ENCODE data around the gene MAPKAP1.

MAPKAP1 gene

DNA sequence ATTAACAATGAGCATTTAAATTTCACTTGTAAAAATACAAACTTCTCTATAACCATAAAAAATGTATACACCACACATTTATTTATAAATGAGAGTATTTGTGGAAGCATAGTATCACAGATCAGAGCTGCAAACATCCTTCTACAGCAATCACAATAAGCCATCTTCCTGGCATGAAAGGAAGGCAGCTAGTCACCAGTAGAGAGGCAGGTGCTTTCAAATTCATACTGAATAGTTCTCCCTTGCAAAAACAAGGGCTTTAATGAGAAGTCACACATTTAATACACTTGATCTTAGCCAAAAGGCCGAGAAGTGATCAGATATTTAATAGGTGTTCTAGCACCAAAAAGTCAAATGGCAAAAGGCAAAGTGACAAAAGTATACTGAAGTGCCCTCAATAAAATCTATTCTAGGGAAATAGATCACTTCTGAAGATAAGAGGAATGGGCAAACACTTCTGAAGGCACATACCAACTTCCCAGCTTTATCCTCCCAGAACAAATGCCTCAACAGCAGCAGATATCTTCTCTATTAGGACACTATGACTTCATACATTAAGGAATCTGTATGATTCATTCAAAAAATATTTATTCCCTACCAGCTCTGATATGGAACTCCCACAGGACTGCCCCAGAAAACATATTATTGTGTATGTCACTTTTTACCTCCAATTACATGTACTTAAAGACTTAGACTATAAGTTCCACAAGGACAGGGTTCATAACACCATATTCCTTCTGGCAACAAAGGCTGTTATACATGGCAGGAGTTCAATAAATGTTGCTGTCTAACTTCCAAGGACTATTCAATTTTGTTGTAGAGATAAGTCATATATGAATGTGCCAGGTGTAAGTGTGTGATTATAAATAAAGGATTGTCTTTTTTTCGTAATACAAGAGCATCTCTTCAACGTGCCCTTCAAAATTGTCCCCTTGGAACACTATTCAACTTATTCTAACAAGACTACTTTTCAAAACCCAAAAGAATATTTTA, 31.7 kb downstream of the MAPKAP1 start:
- TF ChIP-seq, protein P1, sequence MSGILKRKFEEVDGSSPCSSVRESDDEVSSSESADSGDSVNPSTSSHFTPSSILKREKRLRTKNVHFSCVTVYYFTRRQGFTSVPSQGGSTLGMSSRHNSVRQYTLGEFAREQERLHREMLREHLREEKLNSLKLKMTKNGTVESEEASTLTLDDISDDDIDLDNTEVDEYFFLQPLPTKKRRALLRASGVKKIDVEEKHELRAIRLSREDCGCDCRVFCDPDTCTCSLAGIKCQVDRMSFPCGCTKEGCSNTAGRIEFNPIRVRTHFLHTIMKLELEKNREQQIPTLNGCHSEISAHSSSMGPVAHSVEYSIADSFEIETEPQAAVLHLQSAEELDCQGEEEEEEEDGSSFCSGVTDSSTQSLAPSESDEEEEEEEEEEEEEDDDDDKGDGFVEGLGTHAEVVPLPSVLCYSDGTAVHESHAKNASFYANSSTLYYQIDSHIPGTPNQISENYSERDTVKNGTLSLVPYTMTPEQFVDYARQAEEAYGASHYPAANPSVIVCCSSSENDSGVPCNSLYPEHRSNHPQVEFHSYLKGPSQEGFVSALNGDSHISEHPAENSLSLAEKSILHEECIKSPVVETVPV (CRISPR knock-in tag; IDR thresholded peaks at IDR 0.05), result no peak
- TF ChIP-seq ISL1 (CRISPR knock-in tag; IDR thresholded peaks at IDR 0.05), result peak; percentile 52
- no peak for TF ChIP-seq RARB (CRISPR knock-in tag; IDR thresholded peaks at IDR 0.05)
- TF ChIP-seq, protein P2, sequence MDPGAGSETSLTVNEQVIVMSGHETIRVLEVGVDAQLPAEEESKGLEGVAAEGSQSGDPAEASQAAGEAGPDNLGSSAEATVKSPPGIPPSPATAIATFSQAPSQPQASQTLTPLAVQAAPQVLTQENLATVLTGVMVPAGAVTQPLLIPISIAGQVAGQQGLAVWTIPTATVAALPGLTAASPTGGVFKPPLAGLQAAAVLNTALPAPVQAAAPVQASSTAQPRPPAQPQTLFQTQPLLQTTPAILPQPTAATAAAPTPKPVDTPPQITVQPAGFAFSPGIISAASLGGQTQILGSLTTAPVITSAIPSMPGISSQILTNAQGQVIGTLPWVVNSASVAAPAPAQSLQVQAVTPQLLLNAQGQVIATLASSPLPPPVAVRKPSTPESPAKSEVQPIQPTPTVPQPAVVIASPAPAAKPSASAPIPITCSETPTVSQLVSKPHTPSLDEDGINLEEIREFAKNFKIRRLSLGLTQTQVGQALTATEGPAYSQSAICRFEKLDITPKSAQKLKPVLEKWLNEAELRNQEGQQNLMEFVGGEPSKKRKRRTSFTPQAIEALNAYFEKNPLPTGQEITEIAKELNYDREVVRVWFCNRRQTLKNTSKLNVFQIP (CRISPR knock-in tag; IDR thresholded peaks at IDR 0.05; ENCODE audit: borderline replicate concordance, low read depth), result no peak
- TF ChIP-seq OSR1 (CRISPR knock-in tag; IDR thresholded peaks at IDR 0.05), result no peak
- peak; percentile 17; the same call in 1 of the 2 replicates for TF ChIP-seq SNAI2 (CRISPR knock-in tag; IDR thresholded peaks at IDR 0.05)
- TF ChIP-seq, protein P3, sequence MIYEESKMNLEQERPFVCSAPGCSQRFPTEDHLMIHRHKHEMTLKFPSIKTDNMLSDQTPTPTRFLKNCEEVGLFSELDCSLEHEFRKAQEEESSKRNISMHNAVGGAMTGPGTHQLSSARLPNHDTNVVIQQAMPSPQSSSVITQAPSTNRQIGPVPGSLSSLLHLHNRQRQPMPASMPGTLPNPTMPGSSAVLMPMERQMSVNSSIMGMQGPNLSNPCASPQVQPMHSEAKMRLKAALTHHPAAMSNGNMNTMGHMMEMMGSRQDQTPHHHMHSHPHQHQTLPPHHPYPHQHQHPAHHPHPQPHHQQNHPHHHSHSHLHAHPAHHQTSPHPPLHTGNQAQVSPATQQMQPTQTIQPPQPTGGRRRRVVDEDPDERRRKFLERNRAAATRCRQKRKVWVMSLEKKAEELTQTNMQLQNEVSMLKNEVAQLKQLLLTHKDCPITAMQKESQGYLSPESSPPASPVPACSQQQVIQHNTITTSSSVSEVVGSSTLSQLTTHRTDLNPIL (CRISPR knock-in tag; IDR thresholded peaks at IDR 0.05; ENCODE audit: low read depth), result peak; percentile 83
- TF ChIP-seq ZFP3 (CRISPR knock-in tag; IDR thresholded peaks at IDR 0.05), result no peak
- TF ChIP-seq BACH2 (CRISPR knock-in tag; IDR thresholded peaks at IDR 0.05; ENCODE audit: borderline replicate concordance), result no peak
- no peak for TF ChIP-seq ESRRG (CRISPR knock-in tag; IDR thresholded peaks at IDR 0.05)
- no peak for TF ChIP-seq ZNF565 (CRISPR knock-in tag; conservative IDR thresholded peaks at IDR 0.05; ENCODE audit: low read depth)
- TF ChIP-seq, protein P4, sequence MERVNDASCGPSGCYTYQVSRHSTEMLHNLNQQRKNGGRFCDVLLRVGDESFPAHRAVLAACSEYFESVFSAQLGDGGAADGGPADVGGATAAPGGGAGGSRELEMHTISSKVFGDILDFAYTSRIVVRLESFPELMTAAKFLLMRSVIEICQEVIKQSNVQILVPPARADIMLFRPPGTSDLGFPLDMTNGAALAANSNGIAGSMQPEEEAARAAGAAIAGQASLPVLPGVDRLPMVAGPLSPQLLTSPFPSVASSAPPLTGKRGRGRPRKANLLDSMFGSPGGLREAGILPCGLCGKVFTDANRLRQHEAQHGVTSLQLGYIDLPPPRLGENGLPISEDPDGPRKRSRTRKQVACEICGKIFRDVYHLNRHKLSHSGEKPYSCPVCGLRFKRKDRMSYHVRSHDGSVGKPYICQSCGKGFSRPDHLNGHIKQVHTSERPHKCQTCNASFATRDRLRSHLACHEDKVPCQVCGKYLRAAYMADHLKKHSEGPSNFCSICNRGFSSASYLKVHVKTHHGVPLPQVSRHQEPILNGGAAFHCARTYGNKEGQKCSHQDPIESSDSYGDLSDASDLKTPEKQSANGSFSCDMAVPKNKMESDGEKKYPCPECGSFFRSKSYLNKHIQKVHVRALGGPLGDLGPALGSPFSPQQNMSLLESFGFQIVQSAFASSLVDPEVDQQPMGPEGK (CRISPR knock-in tag; IDR thresholded peaks at IDR 0.05; ENCODE audit: borderline replicate concordance), result no peak
- no peak for TF ChIP-seq TCF4 (CRISPR knock-in tag; IDR thresholded peaks at IDR 0.05; ENCODE audit: borderline replicate concordance)
- ATAC-seq, result peak; percentile 97

DNA sequence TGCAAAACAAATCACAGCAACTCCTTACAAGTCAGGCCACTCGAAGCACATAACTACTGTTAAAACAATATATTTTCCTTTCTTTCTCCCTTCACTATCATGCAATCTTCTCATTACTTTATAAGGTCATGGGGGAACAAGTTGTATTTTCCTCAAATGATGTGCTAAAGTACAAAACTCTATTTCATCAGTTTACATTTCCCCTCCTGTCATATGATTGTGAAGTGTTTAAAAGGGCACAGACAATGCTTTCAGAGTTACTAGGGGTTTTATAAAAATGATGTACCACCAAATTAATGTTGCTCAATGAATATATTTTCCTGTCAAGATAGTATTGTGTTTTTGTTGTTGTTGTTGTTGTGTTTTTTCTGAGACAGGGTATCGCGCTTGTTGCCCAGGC, 34.1 kb downstream of the MAPKAP1 start:
- TF ChIP-seq CSDC2 (CRISPR knock-in tag; IDR thresholded peaks at IDR 0.05) (no peak), RARB (CRISPR knock-in tag; IDR thresholded peaks at IDR 0.05) (no peak), PPARA (CRISPR knock-in tag; IDR thresholded peaks at IDR 0.05; ENCODE audit: borderline replicate concordance) (no peak), ZNF70 (CRISPR knock-in tag; IDR thresholded peaks at IDR 0.05) (no peak), ZNF565 (CRISPR knock-in tag; conservative IDR thresholded peaks at IDR 0.05; ENCODE audit: low read depth) (no peak), ARNTL (CRISPR knock-in tag; IDR thresholded peaks at IDR 0.05; ENCODE audit: borderline replicate concordance, low read depth) (no peak), TOX (CRISPR knock-in tag; IDR thresholded peaks at IDR 0.05; ENCODE audit: borderline replicate concordance) (no peak), TCF4 (CRISPR knock-in tag; IDR thresholded peaks at IDR 0.05; ENCODE audit: borderline replicate concordance) (no peak)
- TF ChIP-seq, protein P3 (CRISPR knock-in tag; IDR thresholded peaks at IDR 0.05; ENCODE audit: low read depth), result no peak
- no peak for ATAC-seq

DNA sequence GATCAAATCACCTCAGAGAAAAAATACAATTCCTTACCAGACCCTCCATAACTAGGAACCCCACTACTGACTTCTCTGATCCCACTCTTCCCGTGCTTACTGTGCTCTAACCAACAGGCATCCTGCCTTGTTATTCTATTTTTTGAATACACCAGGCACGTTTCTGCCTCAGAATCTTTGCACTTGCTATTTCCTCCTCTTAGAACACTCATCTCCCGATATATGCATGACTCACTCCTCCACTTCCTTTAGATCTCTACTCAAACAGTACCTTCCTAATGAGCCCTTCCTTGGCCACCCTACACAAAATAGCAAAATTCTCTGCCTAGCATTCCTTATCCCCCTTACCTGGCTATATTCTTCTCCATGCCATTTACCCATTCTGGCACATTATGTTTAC, 43.9 kb downstream of the MAPKAP1 start:
- ATAC-seq, result peak; percentile 66; the same call in 2 of the 3 replicates
- TF ChIP-seq ZFP3 (CRISPR knock-in tag; IDR thresholded peaks at IDR 0.05) (no peak), ESRRG (CRISPR knock-in tag; IDR thresholded peaks at IDR 0.05) (no peak), ZNF8 (CRISPR knock-in tag; IDR thresholded peaks at IDR 0.05) (no peak), ZNF565 (CRISPR knock-in tag; conservative IDR thresholded peaks at IDR 0.05; ENCODE audit: low read depth) (no peak), PPARA (CRISPR knock-in tag; IDR thresholded peaks at IDR 0.05; ENCODE audit: borderline replicate concordance) (no peak), TOX (CRISPR knock-in tag; IDR thresholded peaks at IDR 0.05; ENCODE audit: borderline replicate concordance) (no peak), ZNF70 (CRISPR knock-in tag; IDR thresholded peaks at IDR 0.05) (no peak), ZC3H10 (CRISPR knock-in tag; IDR thresholded peaks at IDR 0.05) (no peak), TCF4 (CRISPR knock-in tag; IDR thresholded peaks at IDR 0.05; ENCODE audit: borderline replicate concordance) (no peak)
- TF ChIP-seq, protein P5, sequence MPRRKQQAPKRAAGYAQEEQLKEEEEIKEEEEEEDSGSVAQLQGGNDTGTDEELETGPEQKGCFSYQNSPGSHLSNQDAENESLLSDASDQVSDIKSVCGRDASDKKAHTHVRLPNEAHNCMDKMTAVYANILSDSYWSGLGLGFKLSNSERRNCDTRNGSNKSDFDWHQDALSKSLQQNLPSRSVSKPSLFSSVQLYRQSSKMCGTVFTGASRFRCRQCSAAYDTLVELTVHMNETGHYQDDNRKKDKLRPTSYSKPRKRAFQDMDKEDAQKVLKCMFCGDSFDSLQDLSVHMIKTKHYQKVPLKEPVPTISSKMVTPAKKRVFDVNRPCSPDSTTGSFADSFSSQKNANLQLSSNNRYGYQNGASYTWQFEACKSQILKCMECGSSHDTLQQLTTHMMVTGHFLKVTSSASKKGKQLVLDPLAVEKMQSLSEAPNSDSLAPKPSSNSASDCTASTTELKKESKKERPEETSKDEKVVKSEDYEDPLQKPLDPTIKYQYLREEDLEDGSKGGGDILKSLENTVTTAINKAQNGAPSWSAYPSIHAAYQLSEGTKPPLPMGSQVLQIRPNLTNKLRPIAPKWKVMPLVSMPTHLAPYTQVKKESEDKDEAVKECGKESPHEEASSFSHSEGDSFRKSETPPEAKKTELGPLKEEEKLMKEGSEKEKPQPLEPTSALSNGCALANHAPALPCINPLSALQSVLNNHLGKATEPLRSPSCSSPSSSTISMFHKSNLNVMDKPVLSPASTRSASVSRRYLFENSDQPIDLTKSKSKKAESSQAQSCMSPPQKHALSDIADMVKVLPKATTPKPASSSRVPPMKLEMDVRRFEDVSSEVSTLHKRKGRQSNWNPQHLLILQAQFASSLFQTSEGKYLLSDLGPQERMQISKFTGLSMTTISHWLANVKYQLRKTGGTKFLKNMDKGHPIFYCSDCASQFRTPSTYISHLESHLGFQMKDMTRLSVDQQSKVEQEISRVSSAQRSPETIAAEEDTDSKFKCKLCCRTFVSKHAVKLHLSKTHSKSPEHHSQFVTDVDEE (CRISPR knock-in tag; IDR thresholded peaks at IDR 0.05), result no peak
- TF ChIP-seq, protein P1 (CRISPR knock-in tag; IDR thresholded peaks at IDR 0.05), result no peak
